Measurements from ENCODE around the gene TLNRD1.

TLNRD1 gene

GRCh38 chr15:80977627-80978036 is 23.1 kb upstream of the TLNRD1 start:
- DNase-seq (ENCODE audit: low spot score) = no peak

GRCh38 chr15:80978685-80979329 is 21.9 kb upstream of the TLNRD1 start:
- no peak for DNase-seq (ENCODE audit: low spot score)

GRCh38 chr15:80979538-80980200 is 21.1 kb upstream of the TLNRD1 start:
- no peak for DNase-seq (ENCODE audit: low spot score)

- DNase-seq (ENCODE audit: low spot score) = no peak
These were observed 18.5 kb upstream of the TLNRD1 start for GRCh38 chr15:80982205-80982604.

- DNase-seq (ENCODE audit: low spot score) = no peak
These were observed 17.9 kb upstream of the TLNRD1 start for GRCh38 chr15:80982839-80983238.

GRCh38 chr15:80984856-80985255 is 15.9 kb upstream of the TLNRD1 start:
- DNase-seq (ENCODE audit: low spot score) = no peak

GRCh38 chr15:80985981-80986380 is 14.7 kb upstream of the TLNRD1 start:
- DNase-seq (ENCODE audit: low spot score) = no peak

GRCh38 chr15:80986487-80986886 is 14.2 kb upstream of the TLNRD1 start:
- DNase-seq (ENCODE audit: low spot score) = no peak

GRCh38 chr15:80988148-80988796 is 12.5 kb upstream of the TLNRD1 start:
- no peak for DNase-seq (ENCODE audit: low spot score)

- DNase-seq (ENCODE audit: low spot score) = no peak
These were observed 11.6 kb upstream of the TLNRD1 start for GRCh38 chr15:80989081-80989517.

- DNase-seq (ENCODE audit: low spot score) = peak; percentile 94
These were observed 10.9 kb upstream of the TLNRD1 start, which contains the start of gene MESD for GRCh38 chr15:80989518-80990478. TSS of gene MESD (minus strand) at chr15:80989819. CDS start at chr15:80989791, 28 bp downstream.

- DNase-seq (ENCODE audit: low spot score) = no peak
These were observed 9.8 kb upstream of the TLNRD1 start for GRCh38 chr15:80990955-80991354.

- no peak for DNase-seq (ENCODE audit: low spot score)
These were observed 9.3 kb upstream of the TLNRD1 start for GRCh38 chr15:80991421-80991820.

GRCh38 chr15:80992006-80992405 is 8.7 kb upstream of the TLNRD1 start:
- DNase-seq (ENCODE audit: low spot score) = no peak

GRCh38 chr15:80992441-80992840 is 8.3 kb upstream of the TLNRD1 start:
- no peak for DNase-seq (ENCODE audit: low spot score)

- no peak for DNase-seq (ENCODE audit: low spot score)
These were observed 4.5 kb upstream of the TLNRD1 start for GRCh38 chr15:80996247-80996646.

GRCh38 chr15:80997692-80998091 is 3.0 kb upstream of the TLNRD1 start:
- DNase-seq (ENCODE audit: low spot score) = no peak

- no peak for DNase-seq (ENCODE audit: low spot score)
These were observed 2.5 kb upstream of the TLNRD1 start for GRCh38 chr15:80998251-80998650.

- DNase-seq (ENCODE audit: low spot score) = no peak
These were observed 1.1 kb upstream of the TLNRD1 start for GRCh38 chr15:80999623-81000036.

GRCh38 chr15:81000144-81000623 is 539 bp upstream of the TLNRD1 start:
- no peak for DNase-seq (ENCODE audit: low spot score)
